A549 (cell line): Measurements from ENCODE around the gene TMEM165. TPM values are rescaled to one million over a fixed set of nuclear protein-coding genes. Genes with fewer than 3 reads are reported as not detected.

ENCODE experiments used
- ATAC-seq, 2 experiments: fragments of 200-7000 bp in 1 of 2; fragments of >200 bp in 1 of 2; cut with Nextera tagmentation in 1 of 2; cut with Tn5 transposase in 1 of 2; 3 replicates each; pipeline versions ENCODE4 v1.8.0 to v1.9.1; 2018 to 2020; ENCODE audit warnings: mild to moderate bottlenecking in 1 of 2, moderate library complexity in 1 of 2
- CTCF ChIA-PET: fragments of 300-600 bp; sonication (Branson Sonifier 250); formaldehyde crosslinking; extraction: SDS; loops from one replicate; lab custom pipeline; 2021; ENCODE audit warnings: antibody characterized with exemption, inconsistent platforms; lab: Yijun Ruan, JAX
- POLR2A ChIA-PET: fragments of 350-600 bp; formaldehyde crosslinking; extraction: SDS; loops from one replicate; lab custom pipeline; 2021; ENCODE audit warnings: antibody characterized with exemption, inconsistent platforms; lab: Yijun Ruan, JAX
- DNase-seq, 2 experiments: peaks; one replicate each; pipeline versions ENCODE4 v3.0.0 to v3.0.0-alpha.2; 2011 to 2016; ENCODE audit warnings: low read depth in 1 of 2, low spot score in 1 of 2
- FAIRE-seq: peaks from 2 replicates; lab custom pipeline; 2011; peaks lifted over from hg19 to GRCh38; lab: Jason Lieb, UNC
- H3K27ac ChIP-seq, 2 experiments: fragments of >200 bp; sonication (Bioruptor Twin); formaldehyde crosslinking; 3 replicates each; pipeline ENCODE4 v1.5.1; 2016 to 2017
- H3K4me1 ChIP-seq: fragments of >200 bp; sonication (Bioruptor Twin); formaldehyde crosslinking; 3 replicates; pipeline ENCODE4 v1.6.1; 2016
- H3K4me2 ChIP-seq: fragments of >200 bp; sonication (Bioruptor Twin); formaldehyde crosslinking; 3 replicates; pipeline ENCODE4 v1.6.1; 2016
- H3K4me3 ChIP-seq: fragments of >200 bp; sonication (Bioruptor Twin); formaldehyde crosslinking; 3 replicates; pipeline ENCODE4 v1.5.1; 2016
- H3K9me3 ChIP-seq: fragments of >200 bp; sonication (Bioruptor Twin); formaldehyde crosslinking; 3 replicates; pipeline ENCODE4 v1.6.1; 2016
- CBX2 ChIP-seq: fragments of 200-600 bp; sonication (generic); IDR thresholded peaks from 2 replicates; pipeline ENCODE4 v1.6.1; 2016; ENCODE audit warnings: low read depth, mild to moderate bottlenecking, borderline replicate concordance
- CHD2 ChIP-seq: fragments of 150-350 bp; IDR thresholded peaks from 2 replicates; pipeline ENCODE4 v1.6.1; 2014; ENCODE audit warnings: low read length; ENCODE audit not compliant: partially characterized antibody
- CHD4 ChIP-seq: fragments of 200-600 bp; sonication (generic); IDR thresholded peaks from 2 replicates; pipeline ENCODE4 v1.6.1; 2016; ENCODE audit warnings: antibody characterized with exemption, mild to moderate bottlenecking, borderline replicate concordance
- HDAC2 ChIP-seq: fragments of 200-600 bp; sonication (generic); IDR thresholded peaks from 2 replicates; pipeline ENCODE4 v1.6.1; 2016
- HOXB13 ChIP-seq: fragments of 250-450 bp; sonication (Bioruptor Pico); IDR thresholded peaks from 2 replicates; pipeline ENCODE4 v1.5.0; 2020; ENCODE audit warnings: low read depth, mild to moderate bottlenecking, moderate library complexity
- JUNB ChIP-seq: fragments of >200 bp; sonication (Bioruptor Twin); formaldehyde crosslinking; IDR thresholded peaks from 2 replicates; pipeline ENCODE4 v1.6.1; 2016
- KDM1A ChIP-seq: fragments of 200-600 bp; sonication (generic); IDR thresholded peaks from 2 replicates; pipeline ENCODE4 v1.6.1; 2016; ENCODE audit warnings: low read depth, mild to moderate bottlenecking
- NPAS2 ChIP-seq: fragments of 250-450 bp; sonication (Bioruptor Pico); IDR thresholded peaks from 2 replicates; pipeline ENCODE4 v1.8.0; 2022; ENCODE audit warnings: mild to moderate bottlenecking, moderate library complexity, borderline replicate concordance
- POLR2A ChIP-seq: IDR thresholded peaks from 2 replicates; pipeline ENCODE4 v1.6.1; 2012; ENCODE audit warnings: mild to moderate bottlenecking, low read length
- RAD21 ChIP-seq, 2 experiments: fragments of >200 bp in 1 of 2; sonication (Bioruptor Twin) in 1 of 2; formaldehyde crosslinking in 1 of 2; IDR thresholded peaks in 1 of 2; conservative IDR thresholded peaks in 1 of 2; 2 replicates in 1 of 2; 3 replicates in 1 of 2; pipeline ENCODE4 v1.6.1; 2012 to 2018; ENCODE audit warnings: inconsistent platforms in 1 of 2
- RFX5 ChIP-seq: fragments of 450-650 bp; IDR thresholded peaks from 2 replicates; pipeline ENCODE4 v1.7.1; 2014; ENCODE audit warnings: antibody characterized with exemption, mild to moderate bottlenecking, moderate library complexity
- TFCP2L1 ChIP-seq: fragments of 250-450 bp; sonication (Bioruptor Pico); IDR thresholded peaks from 2 replicates; pipeline ENCODE4 v1.5.0; 2021; ENCODE audit warnings: mild to moderate bottlenecking
- TP53 ChIP-seq: fragments of 250-450 bp; sonication (Bioruptor Pico); IDR thresholded peaks from 2 replicates; pipeline ENCODE4 v1.5.0; 2021; ENCODE audit warnings: mild to moderate bottlenecking, moderate library complexity
- ZC3H11A ChIP-seq: fragments of 450-650 bp; IDR thresholded peaks from 2 replicates; pipeline ENCODE4 v1.6.1; 2014; ENCODE audit warnings: antibody characterized with exemption, mild to moderate bottlenecking
- ZFP36 ChIP-seq: fragments of 450-650 bp; IDR thresholded peaks from 2 replicates; pipeline ENCODE4 v1.6.1; 2014; ENCODE audit warnings: borderline replicate concordance; ENCODE audit not compliant: partially characterized antibody
- ZSCAN20 ChIP-seq: fragments of 250-450 bp; sonication (Bioruptor Pico); IDR thresholded peaks from 2 replicates; pipeline ENCODE4 v1.8.0; 2022; ENCODE audit warnings: mild to moderate bottlenecking, moderate library complexity
- WGBS: methylation state at CpG from one replicate; pipeline ENCODE4 v1.1.6; 2017; ENCODE audit errors: missing lambda C conversion rate; 5-methylcytosine and 5-hydroxymethylcytosine counted together
- polyA plus RNA-seq, 4 experiments: library from polyadenylated mRNA; depleted of rRNA in 3 of 4; stranded (reverse); fragments of >200 nt; fragmentation: RNase III in 1 of 4; extraction: RNeasy Plus Mini Kit Qiagen cat#74134 plus additional on column Dnase treatment in 1 of 4; gene quantifications; 2 replicates in 3 of 4; 3 replicates in 1 of 4; pipeline ENCODE4 v1.2.3, GENCODE V29; 2011 to 2017
- TF ChIP-seq, protein P1 (sequence below): fragments of 150-350 bp; IDR thresholded peaks from 2 replicates; pipeline ENCODE4 v1.6.1; 2014; ENCODE audit warnings: low read depth, mild to moderate bottlenecking, low read length
- TF ChIP-seq, protein P2 (sequence below): fragments of 200-600 bp; sonication (generic); IDR thresholded peaks from 2 replicates; pipeline ENCODE4 v1.6.1; 2016; ENCODE audit warnings: antibody characterized with exemption, mild to moderate bottlenecking, moderate library complexity
- TF ChIP-seq, protein P3 (sequence below): fragments of >200 bp; sonication (Bioruptor Twin); formaldehyde crosslinking; IDR thresholded peaks from 3 replicates; pipeline ENCODE4 v1.6.1; 2016
- TF ChIP-seq, protein P4 (sequence below): fragments of >200 bp; sonication (Bioruptor Twin); formaldehyde crosslinking; IDR thresholded peaks from 2 replicates; pipeline ENCODE4 v1.6.1; 2016
- TF ChIP-seq, protein P5 (sequence below): fragments of 250-450 bp; sonication (Bioruptor Pico); IDR thresholded peaks from 2 replicates; pipeline ENCODE4 v1.5.0; 2020; ENCODE audit warnings: low read depth, mild to moderate bottlenecking, moderate library complexity
- TF ChIP-seq, protein P6 (sequence below): IDR thresholded peaks from 2 replicates; pipeline ENCODE4 v1.6.1; 2012
- TF ChIP-seq, protein P7 (sequence below): IDR thresholded peaks from 2 replicates; pipeline ENCODE4 v1.6.1; 2012; ENCODE audit warnings: low read depth, borderline replicate concordance
- TF ChIP-seq, protein P8 (sequence below): IDR thresholded peaks from 2 replicates; pipeline ENCODE4 v1.6.1; 2012

TMEM165 gene
- polyA plus RNA-seq, 2 of the 4 experiments (the other 2 are of a cell fraction), result 52.6 to 83.5 TPM

DNA sequence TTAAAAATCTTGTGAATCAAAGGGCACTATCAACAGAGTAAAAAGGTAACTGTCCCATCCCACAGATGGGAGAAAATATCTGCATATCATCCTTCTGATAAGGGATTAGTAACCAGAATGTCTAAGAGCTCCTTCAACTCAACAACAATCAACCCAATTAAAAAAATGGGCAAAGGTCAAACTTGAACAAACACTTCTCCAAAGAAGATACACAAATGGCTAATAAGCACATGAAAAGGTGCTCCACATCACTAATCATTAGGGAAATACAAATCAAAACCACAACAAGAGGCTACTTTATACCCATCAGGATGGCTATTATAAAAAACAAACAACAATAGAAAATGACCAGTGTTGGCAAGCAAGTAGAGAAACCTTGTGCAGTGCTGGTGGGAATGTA lies 43.3 kb downstream of the TMEM165 start:
- Histone ChIP-seq H3K27ac (no peak overlapping the region), H3K4me3 (no peak overlapping the region), H3K9me3 (no peaks in the 10 kb centered on the region), H3K4me1 (peaks cover 8% of the 10 kb centered on the region; the same call in 1 of the 3 replicates), H3K4me2 (no peak overlapping the region)
- TF ChIP-seq, protein P1, sequence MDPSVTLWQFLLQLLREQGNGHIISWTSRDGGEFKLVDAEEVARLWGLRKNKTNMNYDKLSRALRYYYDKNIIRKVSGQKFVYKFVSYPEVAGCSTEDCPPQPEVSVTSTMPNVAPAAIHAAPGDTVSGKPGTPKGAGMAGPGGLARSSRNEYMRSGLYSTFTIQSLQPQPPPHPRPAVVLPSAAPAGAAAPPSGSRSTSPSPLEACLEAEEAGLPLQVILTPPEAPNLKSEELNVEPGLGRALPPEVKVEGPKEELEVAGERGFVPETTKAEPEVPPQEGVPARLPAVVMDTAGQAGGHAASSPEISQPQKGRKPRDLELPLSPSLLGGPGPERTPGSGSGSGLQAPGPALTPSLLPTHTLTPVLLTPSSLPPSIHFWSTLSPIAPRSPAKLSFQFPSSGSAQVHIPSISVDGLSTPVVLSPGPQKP, result no peak
- TF ChIP-seq POLR2A (no peak), JUNB (no peak), NPAS2 (CRISPR knock-in tag) (no peak), KDM1A (no peak), TP53 (CRISPR knock-in tag) (no peak)
- TF ChIP-seq, protein P2, sequence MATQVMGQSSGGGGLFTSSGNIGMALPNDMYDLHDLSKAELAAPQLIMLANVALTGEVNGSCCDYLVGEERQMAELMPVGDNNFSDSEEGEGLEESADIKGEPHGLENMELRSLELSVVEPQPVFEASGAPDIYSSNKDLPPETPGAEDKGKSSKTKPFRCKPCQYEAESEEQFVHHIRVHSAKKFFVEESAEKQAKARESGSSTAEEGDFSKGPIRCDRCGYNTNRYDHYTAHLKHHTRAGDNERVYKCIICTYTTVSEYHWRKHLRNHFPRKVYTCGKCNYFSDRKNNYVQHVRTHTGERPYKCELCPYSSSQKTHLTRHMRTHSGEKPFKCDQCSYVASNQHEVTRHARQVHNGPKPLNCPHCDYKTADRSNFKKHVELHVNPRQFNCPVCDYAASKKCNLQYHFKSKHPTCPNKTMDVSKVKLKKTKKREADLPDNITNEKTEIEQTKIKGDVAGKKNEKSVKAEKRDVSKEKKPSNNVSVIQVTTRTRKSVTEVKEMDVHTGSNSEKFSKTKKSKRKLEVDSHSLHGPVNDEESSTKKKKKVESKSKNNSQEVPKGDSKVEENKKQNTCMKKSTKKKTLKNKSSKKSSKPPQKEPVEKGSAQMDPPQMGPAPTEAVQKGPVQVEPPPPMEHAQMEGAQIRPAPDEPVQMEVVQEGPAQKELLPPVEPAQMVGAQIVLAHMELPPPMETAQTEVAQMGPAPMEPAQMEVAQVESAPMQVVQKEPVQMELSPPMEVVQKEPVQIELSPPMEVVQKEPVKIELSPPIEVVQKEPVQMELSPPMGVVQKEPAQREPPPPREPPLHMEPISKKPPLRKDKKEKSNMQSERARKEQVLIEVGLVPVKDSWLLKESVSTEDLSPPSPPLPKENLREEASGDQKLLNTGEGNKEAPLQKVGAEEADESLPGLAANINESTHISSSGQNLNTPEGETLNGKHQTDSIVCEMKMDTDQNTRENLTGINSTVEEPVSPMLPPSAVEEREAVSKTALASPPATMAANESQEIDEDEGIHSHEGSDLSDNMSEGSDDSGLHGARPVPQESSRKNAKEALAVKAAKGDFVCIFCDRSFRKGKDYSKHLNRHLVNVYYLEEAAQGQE, result no peak
- TF ChIP-seq, protein P3, sequence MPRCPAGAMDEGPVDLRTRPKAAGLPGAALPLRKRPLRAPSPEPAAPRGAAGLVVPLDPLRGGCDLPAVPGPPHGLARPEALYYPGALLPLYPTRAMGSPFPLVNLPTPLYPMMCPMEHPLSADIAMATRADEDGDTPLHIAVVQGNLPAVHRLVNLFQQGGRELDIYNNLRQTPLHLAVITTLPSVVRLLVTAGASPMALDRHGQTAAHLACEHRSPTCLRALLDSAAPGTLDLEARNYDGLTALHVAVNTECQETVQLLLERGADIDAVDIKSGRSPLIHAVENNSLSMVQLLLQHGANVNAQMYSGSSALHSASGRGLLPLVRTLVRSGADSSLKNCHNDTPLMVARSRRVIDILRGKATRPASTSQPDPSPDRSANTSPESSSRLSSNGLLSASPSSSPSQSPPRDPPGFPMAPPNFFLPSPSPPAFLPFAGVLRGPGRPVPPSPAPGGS, result no peak
- TF ChIP-seq, protein P4, sequence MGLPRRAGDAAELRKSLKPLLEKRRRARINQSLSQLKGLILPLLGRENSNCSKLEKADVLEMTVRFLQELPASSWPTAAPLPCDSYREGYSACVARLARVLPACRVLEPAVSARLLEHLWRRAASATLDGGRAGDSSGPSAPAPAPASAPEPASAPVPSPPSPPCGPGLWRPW, result no peak
- TF ChIP-seq, protein P5, sequence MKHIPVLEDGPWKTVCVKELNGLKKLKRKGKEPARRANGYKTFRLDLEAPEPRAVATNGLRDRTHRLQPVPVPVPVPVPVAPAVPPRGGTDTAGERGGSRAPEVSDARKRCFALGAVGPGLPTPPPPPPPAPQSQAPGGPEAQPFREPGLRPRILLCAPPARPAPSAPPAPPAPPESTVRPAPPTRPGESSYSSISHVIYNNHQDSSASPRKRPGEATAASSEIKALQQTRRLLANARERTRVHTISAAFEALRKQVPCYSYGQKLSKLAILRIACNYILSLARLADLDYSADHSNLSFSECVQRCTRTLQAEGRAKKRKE (CRISPR knock-in tag), result no peak
- ChIA-PET CTCF (no interaction called here), POLR2A (interaction anchor here (1.5 kb wide), 1 partner anchor 44 kb away, joined by 3 read pairs; the partner anchor contains the start of gene TMEM165)
- ATAC-seq, result no peak
- FAIRE-seq, result no peak
- no peak for DNase-seq

DNA sequence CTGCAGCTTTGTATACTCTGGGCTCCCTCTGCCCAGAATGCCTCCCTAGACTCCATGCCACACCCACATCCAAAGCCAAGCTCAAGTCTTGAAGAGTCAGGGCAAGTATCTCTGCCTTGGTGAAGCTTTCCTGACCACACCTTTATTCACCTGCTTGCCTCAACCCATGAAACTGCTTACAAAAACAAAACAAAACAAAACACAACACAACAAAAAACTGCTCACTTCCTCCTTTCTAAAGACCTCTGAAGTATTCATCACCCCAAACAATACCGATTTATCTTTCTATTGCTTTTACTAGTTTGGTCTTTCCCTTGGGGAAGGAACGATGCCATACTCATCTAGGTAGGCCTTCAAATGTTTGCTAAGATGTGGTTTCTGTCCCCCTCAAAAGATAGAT lies 45.0 kb downstream of the TMEM165 start:
- H3K4me2 ChIP-seq, result no peak overlapping the region
- ChIA-PET CTCF (no interaction called here), POLR2A (no interaction called here)
- ATAC-seq (no peak), DNase-seq (no peak), FAIRE-seq (no peak)
- H3K4me1 ChIP-seq, result peaks cover 8% of the 10 kb centered on the region; the same call in 1 of the 3 replicates
- no peaks in the 10 kb centered on the region for H3K9me3 ChIP-seq
- no peak overlapping the region for H3K27ac ChIP-seq
- H3K4me3 ChIP-seq, result no peak overlapping the region
- 93% methylated on average over 2 of the region's 2 CpGs for WGBS
- no peak for TF ChIP-seq CBX2
- TF ChIP-seq, protein P6, sequence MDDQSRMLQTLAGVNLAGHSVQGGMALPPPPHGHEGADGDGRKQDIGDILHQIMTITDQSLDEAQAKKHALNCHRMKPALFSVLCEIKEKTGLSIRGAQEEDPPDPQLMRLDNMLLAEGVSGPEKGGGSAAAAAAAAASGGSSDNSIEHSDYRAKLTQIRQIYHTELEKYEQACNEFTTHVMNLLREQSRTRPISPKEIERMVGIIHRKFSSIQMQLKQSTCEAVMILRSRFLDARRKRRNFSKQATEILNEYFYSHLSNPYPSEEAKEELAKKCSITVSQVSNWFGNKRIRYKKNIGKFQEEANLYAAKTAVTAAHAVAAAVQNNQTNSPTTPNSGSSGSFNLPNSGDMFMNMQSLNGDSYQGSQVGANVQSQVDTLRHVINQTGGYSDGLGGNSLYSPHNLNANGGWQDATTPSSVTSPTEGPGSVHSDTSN, result no peak
- TF ChIP-seq, protein P7, sequence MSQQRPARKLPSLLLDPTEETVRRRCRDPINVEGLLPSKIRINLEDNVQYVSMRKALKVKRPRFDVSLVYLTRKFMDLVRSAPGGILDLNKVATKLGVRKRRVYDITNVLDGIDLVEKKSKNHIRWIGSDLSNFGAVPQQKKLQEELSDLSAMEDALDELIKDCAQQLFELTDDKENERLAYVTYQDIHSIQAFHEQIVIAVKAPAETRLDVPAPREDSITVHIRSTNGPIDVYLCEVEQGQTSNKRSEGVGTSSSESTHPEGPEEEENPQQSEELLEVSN, result no peak
- TF ChIP-seq TFCP2L1 (CRISPR knock-in tag), result no peak
- no peak for TF ChIP-seq RFX5
- TF ChIP-seq, protein P4, result no peak
- TF ChIP-seq CHD2, result no peak
- no peak for TF ChIP-seq ZSCAN20 (CRISPR knock-in tag)
- TF ChIP-seq HDAC2, result no peak
- no peak for TF ChIP-seq RAD21 (conservative IDR thresholded peaks at IDR 0.05 in 1 of 2, IDR thresholded peaks at IDR 0.05 in 1 of 2)
- TF ChIP-seq, protein P5 (CRISPR knock-in tag), result no peak
- no peak for TF ChIP-seq ZFP36
- TF ChIP-seq HOXB13, result no peak
- TF ChIP-seq NPAS2 (CRISPR knock-in tag), result no peak
- TF ChIP-seq, protein P8, sequence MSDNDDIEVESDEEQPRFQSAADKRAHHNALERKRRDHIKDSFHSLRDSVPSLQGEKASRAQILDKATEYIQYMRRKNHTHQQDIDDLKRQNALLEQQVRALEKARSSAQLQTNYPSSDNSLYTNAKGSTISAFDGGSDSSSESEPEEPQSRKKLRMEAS, result no peak
- TF ChIP-seq CHD4, result no peak
- TF ChIP-seq ZC3H11A, result no peak
